ENCODE data around the gene CRYBG3. TPM values are rescaled to one million over a fixed set of nuclear protein-coding genes. Genes with fewer than 3 reads are reported as not detected.
A peak's percentile ranks its signal among the peaks of the same experiment; 100 is the strongest.

Gene CRYBG3
- total RNA-seq, 1 donor from 2014 or later = 19.9 TPM

- Histone ChIP-seq H3K4me1 (peaks cover 30% of the 10 kb centered on the region), H3K36me3 (peaks cover 12% of the 10 kb centered on the region), H3K9me3 (replicated peaks) (peaks cover 30% of the 10 kb centered on the region), H3K4me3 (no peak overlapping the region), H3K27me3 (ENCODE audit: low read depth) (no peaks in the 10 kb centered on the region), H3K27ac (replicated peaks) (no peak overlapping the region)
- DNase-seq = no peak
- TF ChIP-seq CTCF (IDR thresholded peaks at IDR 0.05; ENCODE audit: borderline replicate concordance) = no peak
- intact Hi-C loops (cut with micrococcal nuclease) = no loop called here
Measured at GRCh38 chr3:97860364-97860763, 38.6 kb downstream of the CRYBG3 start.

DNA sequence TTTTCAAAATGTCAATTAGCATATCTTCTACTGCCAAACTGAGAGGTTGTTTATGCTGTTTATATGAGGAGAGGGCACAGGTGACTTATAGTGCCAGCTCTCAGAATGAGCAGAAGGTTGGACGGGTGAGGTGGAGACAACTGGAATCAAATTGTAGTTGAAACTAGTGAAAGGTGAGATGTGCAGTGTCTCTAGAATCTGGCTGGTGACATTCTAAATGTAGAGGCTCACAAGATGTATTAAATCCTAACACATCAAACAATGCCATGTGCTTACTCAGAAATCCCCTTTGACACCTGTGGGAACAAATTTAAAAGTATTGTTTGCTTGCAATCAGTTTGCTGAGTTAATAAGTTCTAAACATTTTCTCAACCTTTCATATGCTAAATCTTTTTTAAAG is 40.8 kb downstream of the CRYBG3 start:
- H3K36me3 ChIP-seq = peaks cover 12% of the 10 kb centered on the region
- peak overlapping the region; percentile 41 for H3K27ac ChIP-seq (replicated peaks)
- H3K4me3 ChIP-seq = no peak overlapping the region
- peaks cover 11% of the 10 kb centered on the region for H3K9me3 ChIP-seq (replicated peaks)
- intact Hi-C loops (cut with micrococcal nuclease) = no loop called here
- peaks cover 30% of the 10 kb centered on the region for H3K4me1 ChIP-seq
- TF ChIP-seq CTCF (IDR thresholded peaks at IDR 0.05; ENCODE audit: borderline replicate concordance) = no peak
- no peak for DNase-seq
- no peaks in the 10 kb centered on the region for H3K27me3 ChIP-seq (ENCODE audit: low read depth)

DNA sequence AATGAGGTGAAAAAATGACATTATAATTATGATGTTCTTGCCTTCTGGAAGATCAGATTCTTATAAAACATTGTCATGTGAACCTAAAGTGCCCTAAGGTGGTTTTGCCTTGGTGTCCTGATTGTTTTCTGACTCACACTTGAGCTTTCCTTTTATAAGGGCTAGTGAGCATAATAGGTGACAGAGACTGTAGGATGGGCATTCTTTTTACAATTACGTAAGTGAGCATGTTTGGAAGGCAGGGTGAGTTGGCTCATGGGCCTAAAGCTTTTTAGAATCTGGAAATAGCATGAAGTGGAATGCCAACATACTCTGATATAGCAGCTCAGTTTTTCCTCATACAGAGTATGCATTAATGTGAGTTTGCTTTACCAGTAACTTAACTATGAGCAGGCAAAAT is 41.2 kb downstream of the CRYBG3 start:
- peak overlapping the region; percentile 41 for H3K27ac ChIP-seq (replicated peaks)
- H3K9me3 ChIP-seq (replicated peaks) = peaks cover 6% of the 10 kb centered on the region
- no peak overlapping the region for H3K4me3 ChIP-seq
- TF ChIP-seq CTCF (IDR thresholded peaks at IDR 0.05; ENCODE audit: borderline replicate concordance) = no peak
- H3K27me3 ChIP-seq (ENCODE audit: low read depth) = no peaks in the 10 kb centered on the region
- H3K36me3 ChIP-seq = peaks cover 12% of the 10 kb centered on the region
- DNase-seq = no peak
- intact Hi-C loops (cut with micrococcal nuclease) = no loop called here
- H3K4me1 ChIP-seq = peaks cover 30% of the 10 kb centered on the region

DNA sequence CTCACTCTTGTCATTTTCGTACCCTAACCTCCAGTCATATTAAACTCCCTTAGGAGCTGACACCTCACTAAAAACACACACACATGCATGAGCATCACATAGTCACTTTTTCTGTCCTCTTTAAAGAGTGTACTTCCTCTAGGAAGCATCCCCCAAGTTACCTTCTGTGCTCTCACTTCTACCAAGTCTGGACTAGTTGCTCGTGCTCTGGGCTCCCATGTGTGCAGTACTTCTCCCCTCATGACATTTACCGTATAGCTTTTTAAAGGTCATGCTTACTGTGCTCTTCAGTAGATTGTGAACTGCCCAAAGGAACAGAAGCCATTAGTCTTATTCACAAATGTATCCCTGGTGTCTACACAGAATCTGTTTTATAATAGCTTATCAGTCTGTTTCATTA is 42.0 kb downstream of the CRYBG3 start:
- Histone ChIP-seq H3K4me1 (peaks cover 30% of the 10 kb centered on the region), H3K9me3 (replicated peaks) (no peaks in the 10 kb centered on the region), H3K4me3 (no peak overlapping the region), H3K27me3 (ENCODE audit: low read depth) (no peaks in the 10 kb centered on the region), H3K27ac (replicated peaks) (no peak overlapping the region), H3K36me3 (peaks cover 12% of the 10 kb centered on the region)
- intact Hi-C loops (cut with micrococcal nuclease) = no loop called here
- no peak for TF ChIP-seq CTCF (IDR thresholded peaks at IDR 0.05; ENCODE audit: borderline replicate concordance)
- no peak for DNase-seq

DNA sequence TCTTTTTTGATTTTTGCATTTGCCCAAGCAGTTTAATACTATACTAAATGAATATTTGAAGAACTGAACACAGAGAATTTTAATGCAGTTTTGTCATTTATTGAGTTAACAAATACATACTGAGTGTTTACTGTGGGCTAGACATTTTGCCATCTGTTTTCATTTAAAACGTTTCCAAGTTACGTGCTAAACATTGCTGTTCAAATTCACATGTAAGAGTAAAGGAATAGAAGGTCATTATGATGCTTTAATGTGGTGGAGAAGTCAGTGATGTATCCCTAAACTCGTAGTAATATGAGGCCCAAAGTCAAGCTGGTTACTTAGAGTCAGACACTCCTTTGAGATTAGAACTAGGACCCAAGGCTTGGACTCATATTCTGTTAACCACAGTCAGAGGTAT is 49.4 kb downstream of the CRYBG3 start:
- no peaks in the 10 kb centered on the region for H3K27me3 ChIP-seq (ENCODE audit: low read depth)
- intact Hi-C loops (cut with micrococcal nuclease) = no loop called here
- TF ChIP-seq CTCF (IDR thresholded peaks at IDR 0.05; ENCODE audit: borderline replicate concordance) = no peak
- H3K36me3 ChIP-seq = peaks cover 36% of the 10 kb centered on the region
- no peak for DNase-seq
- H3K9me3 ChIP-seq (replicated peaks) = no peaks in the 10 kb centered on the region
- peaks cover 14% of the 10 kb centered on the region for H3K4me1 ChIP-seq
- no peak overlapping the region for H3K27ac ChIP-seq (replicated peaks)
- no peak overlapping the region for H3K4me3 ChIP-seq

Data from left ventricle myocardium inferior (tissue), 1 donor.